Tibial nerve (tissue), 4 donors: ENCODE results near the gene SCN5A.

ENCODE experiments used
- CTCF ChIP-seq, 5 experiments: fragments of 200-600 bp in 3 of 5; fragments of 450-650 bp in 2 of 5; sonication (generic) in 3 of 5; IDR thresholded peaks; one replicate each; pipeline ENCODE4 v1.5.1; 2016 to 2019; ENCODE audit warnings: antibody characterized with exemption in 5 of 5, mild to moderate bottlenecking in 3 of 5, moderate library complexity in 2 of 5
- EP300 ChIP-seq, 2 donors: sonication (generic); formaldehyde crosslinking; IDR thresholded peaks; one replicate each; pipeline ENCODE4 v1.6.1; 2017; ENCODE audit warnings: antibody characterized with exemption in 2 of 2, mild to moderate bottlenecking in 1 of 2
- POLR2A ChIP-seq, 2 donors: fragments of 450-650 bp; IDR thresholded peaks; one replicate each; pipeline ENCODE4 v1.6.1; 2017; ENCODE audit warnings: antibody characterized with exemption in 2 of 2, mild to moderate bottlenecking in 2 of 2, moderate library complexity in 2 of 2

GRCh38 chr3:38627956-38628355 is 21.5 kb downstream of the SCN5A start:
- TF ChIP-seq CTCF (IDR thresholded peaks at IDR 0.05) = no peak
- no peak for TF ChIP-seq EP300 (IDR thresholded peaks at IDR 0.05)
- TF ChIP-seq POLR2A (IDR thresholded peaks at IDR 0.05) = no peak
